WTC11 (cell line): ENCODE data around the gene IGFBP7. TPM values are rescaled to one million over a fixed set of nuclear protein-coding genes. Genes with fewer than 3 reads are reported as not detected.

ENCODE experiments used
- ATAC-seq: fragments of 200-7000 bp; cut with Tn5 transposase; 2 replicates; pipeline ENCODE4 v1.10.0; 2021; ENCODE audit warnings: mild to moderate bottlenecking, moderate library complexity
- CTCF ChIA-PET: fragments of 300-600 bp; sonication (Branson Sonifier 250); formaldehyde crosslinking; loops from one replicate; lab custom pipeline; 2021; ENCODE audit warnings: antibody characterized with exemption; lab: Charles Lee
- POLR2A ChIA-PET: fragments of 350-600 bp; sonication (Branson Sonifier 250); formaldehyde crosslinking; loops from one replicate; lab custom pipeline; 2021; ENCODE audit warnings: antibody characterized with exemption; lab: Charles Lee
- DNase-seq: peaks from one replicate; pipeline ENCODE4 v3.0.0; 2021; ENCODE audit warnings: low spot score
- H3K27ac Mint-ChIP-seq: 2 replicates; pipeline ENCODE4 v1.8.0; 2021; ENCODE audit warnings: mixed read lengths
- H3K27me3 Mint-ChIP-seq: 2 replicates; pipeline ENCODE4 v1.8.0; 2021; ENCODE audit warnings: low read depth, mild to moderate bottlenecking, moderate library complexity, mixed read lengths
- H3K36me3 Mint-ChIP-seq: 2 replicates; pipeline ENCODE4 v1.8.0; 2021; ENCODE audit warnings: mixed read lengths
- H3K4me1 Mint-ChIP-seq: 2 replicates; pipeline ENCODE4 v1.8.0; 2022; ENCODE audit warnings: mixed read lengths
- H3K4me3 Mint-ChIP-seq: 2 replicates; pipeline ENCODE4 v1.8.0; 2021; ENCODE audit warnings: mild to moderate bottlenecking, moderate library complexity, mixed read lengths
- H3K9me3 Mint-ChIP-seq: 2 replicates; pipeline ENCODE4 v1.8.0; 2021; ENCODE audit warnings: mixed read lengths
- AR ChIP-seq: fragments of 250-450 bp; sonication (Bioruptor Pico); IDR thresholded peaks from 2 replicates; pipeline ENCODE4 v1.9.0; 2021; ENCODE audit warnings: mild to moderate bottlenecking
- ATF2 ChIP-seq: sonication (generic); formaldehyde crosslinking; IDR thresholded peaks from 2 replicates; pipeline ENCODE4 v1.8.1; 2022; ENCODE audit warnings: low read depth, missing genetic modification reagents, borderline replicate concordance
- ERG ChIP-seq: fragments of 250-450 bp; sonication (Bioruptor Pico); IDR thresholded peaks from 2 replicates; pipeline ENCODE4 v1.8.0; 2021; ENCODE audit warnings: mild to moderate bottlenecking
- ESRRA ChIP-seq: sonication (generic); formaldehyde crosslinking; IDR thresholded peaks from 2 replicates; pipeline ENCODE4 v1.8.1; 2022; ENCODE audit warnings: mild to moderate bottlenecking, missing genetic modification reagents, borderline replicate concordance
- FOXP1 ChIP-seq: sonication (generic); formaldehyde crosslinking; IDR thresholded peaks from 2 replicates; pipeline ENCODE4 v1.8.0; 2022; ENCODE audit warnings: missing genetic modification reagents, mild to moderate bottlenecking, moderate library complexity, borderline replicate concordance
- GABPB1 ChIP-seq: sonication (generic); formaldehyde crosslinking; IDR thresholded peaks from 2 replicates; pipeline ENCODE4 v1.8.1; 2023; ENCODE audit warnings: mild to moderate bottlenecking, missing genetic modification reagents
- GRHL2 ChIP-seq: fragments of 250-450 bp; sonication (Bioruptor Pico); IDR thresholded peaks from 2 replicates; pipeline ENCODE4 v1.8.0; 2022; ENCODE audit warnings: mild to moderate bottlenecking, moderate library complexity; ENCODE audit not compliant: insufficient replicate concordance, severe bottlenecking
- KAT7 ChIP-seq: sonication (generic); formaldehyde crosslinking; IDR thresholded peaks from 2 replicates; pipeline ENCODE4 v1.8.1; 2023; ENCODE audit warnings: missing genetic modification reagents, mild to moderate bottlenecking, borderline replicate concordance
- MXD4 ChIP-seq: fragments of 250-450 bp; sonication (Bioruptor Pico); IDR thresholded peaks from 2 replicates; pipeline ENCODE4 v1.8.0; 2021; ENCODE audit warnings: mild to moderate bottlenecking, moderate library complexity, borderline replicate concordance
- MYBL2 ChIP-seq: sonication (generic); formaldehyde crosslinking; IDR thresholded peaks from 2 replicates; pipeline ENCODE4 v1.8.1; 2023; ENCODE audit warnings: mild to moderate bottlenecking, moderate library complexity, missing genetic modification reagents
- NR2C2 ChIP-seq: sonication (generic); formaldehyde crosslinking; IDR thresholded peaks from 2 replicates; pipeline ENCODE4 v1.8.0; 2022; ENCODE audit warnings: mild to moderate bottlenecking, missing genetic modification reagents
- RELA ChIP-seq: sonication (generic); formaldehyde crosslinking; IDR thresholded peaks from 2 replicates; pipeline ENCODE4 v1.8.1; 2022; ENCODE audit warnings: missing genetic modification reagents, mild to moderate bottlenecking, borderline replicate concordance
- RORB ChIP-seq: fragments of 250-450 bp; sonication (Bioruptor Pico); IDR thresholded peaks from 2 replicates; pipeline ENCODE4 v1.9.0; 2021; ENCODE audit warnings: mild to moderate bottlenecking
- SMAD3 ChIP-seq: sonication (generic); formaldehyde crosslinking; IDR thresholded peaks from 2 replicates; pipeline ENCODE4 v1.8.0; 2022; ENCODE audit warnings: missing genetic modification reagents, mild to moderate bottlenecking, borderline replicate concordance
- ZNF263 ChIP-seq: sonication (generic); formaldehyde crosslinking; IDR thresholded peaks from 2 replicates; pipeline ENCODE4 v1.8.1; 2022; ENCODE audit warnings: low read depth, mild to moderate bottlenecking, moderate library complexity, missing genetic modification reagents
- ZNF423 ChIP-seq: fragments of 250-450 bp; sonication (Bioruptor Pico); IDR thresholded peaks from 2 replicates; pipeline ENCODE4 v2.1.2; 2022; ENCODE audit warnings: mild to moderate bottlenecking, moderate library complexity
- total RNA-seq: library from RNA; stranded (reverse); gene quantifications from 3 replicates; pipeline ENCODE4 v1.2.3, GENCODE V29; 2021
- TF ChIP-seq, protein P1 (sequence below): sonication (generic); formaldehyde crosslinking; IDR thresholded peaks from 2 replicates; pipeline ENCODE4 v1.8.1; 2023; ENCODE audit warnings: mild to moderate bottlenecking, missing genetic modification reagents, borderline replicate concordance
- TF ChIP-seq, protein P2 (sequence below): sonication (generic); formaldehyde crosslinking; conservative IDR thresholded peaks from 2 replicates; pipeline ENCODE4 v1.8.1; 2023; ENCODE audit warnings: mild to moderate bottlenecking, low read depth, missing genetic modification reagents, moderate library complexity
- TF ChIP-seq, protein P3 (sequence below): sonication (generic); formaldehyde crosslinking; IDR thresholded peaks from 2 replicates; pipeline ENCODE4 v1.8.0; 2022; ENCODE audit warnings: mild to moderate bottlenecking, missing genetic modification reagents

The IGFBP7 gene
- total RNA-seq, 1 experiment from 2014 or later: 1.4 TPM

- TF ChIP-seq MXD4 (CRISPR knock-in tag) (no peak), ZNF423 (no peak), ZNF263 (no peak), KAT7 (CRISPR knock-in tag) (no peak)
Observed at GRCh38 chr4:57097711-57098110, 12.5 kb downstream of the IGFBP7 start (continued).

GRCh38 chr4:57095956-57096355, 14.2 kb downstream of the IGFBP7 start:
- no peaks in the 10 kb centered on the region; the same call in 1 of the 2 replicates for H3K27me3 Mint-ChIP-seq
- ChIA-PET CTCF (no interaction called here), POLR2A (interaction anchor here (0.7 kb wide), 1 partner anchor 16 kb away, joined by 3 read pairs; no protein-coding TSS in a partner anchor)
- H3K36me3 Mint-ChIP-seq: no peaks in the 10 kb centered on the region
- no peak for ATAC-seq
- no peak for TF ChIP-seq KAT7 (CRISPR knock-in tag)
- TF ChIP-seq GABPB1 (CRISPR knock-in tag): no peak
- no peak for TF ChIP-seq ATF2
- TF ChIP-seq AR (CRISPR knock-in tag): no peak
- no peak for TF ChIP-seq RELA
- no peak for TF ChIP-seq GRHL2 (CRISPR knock-in tag)
- TF ChIP-seq, protein P1, sequence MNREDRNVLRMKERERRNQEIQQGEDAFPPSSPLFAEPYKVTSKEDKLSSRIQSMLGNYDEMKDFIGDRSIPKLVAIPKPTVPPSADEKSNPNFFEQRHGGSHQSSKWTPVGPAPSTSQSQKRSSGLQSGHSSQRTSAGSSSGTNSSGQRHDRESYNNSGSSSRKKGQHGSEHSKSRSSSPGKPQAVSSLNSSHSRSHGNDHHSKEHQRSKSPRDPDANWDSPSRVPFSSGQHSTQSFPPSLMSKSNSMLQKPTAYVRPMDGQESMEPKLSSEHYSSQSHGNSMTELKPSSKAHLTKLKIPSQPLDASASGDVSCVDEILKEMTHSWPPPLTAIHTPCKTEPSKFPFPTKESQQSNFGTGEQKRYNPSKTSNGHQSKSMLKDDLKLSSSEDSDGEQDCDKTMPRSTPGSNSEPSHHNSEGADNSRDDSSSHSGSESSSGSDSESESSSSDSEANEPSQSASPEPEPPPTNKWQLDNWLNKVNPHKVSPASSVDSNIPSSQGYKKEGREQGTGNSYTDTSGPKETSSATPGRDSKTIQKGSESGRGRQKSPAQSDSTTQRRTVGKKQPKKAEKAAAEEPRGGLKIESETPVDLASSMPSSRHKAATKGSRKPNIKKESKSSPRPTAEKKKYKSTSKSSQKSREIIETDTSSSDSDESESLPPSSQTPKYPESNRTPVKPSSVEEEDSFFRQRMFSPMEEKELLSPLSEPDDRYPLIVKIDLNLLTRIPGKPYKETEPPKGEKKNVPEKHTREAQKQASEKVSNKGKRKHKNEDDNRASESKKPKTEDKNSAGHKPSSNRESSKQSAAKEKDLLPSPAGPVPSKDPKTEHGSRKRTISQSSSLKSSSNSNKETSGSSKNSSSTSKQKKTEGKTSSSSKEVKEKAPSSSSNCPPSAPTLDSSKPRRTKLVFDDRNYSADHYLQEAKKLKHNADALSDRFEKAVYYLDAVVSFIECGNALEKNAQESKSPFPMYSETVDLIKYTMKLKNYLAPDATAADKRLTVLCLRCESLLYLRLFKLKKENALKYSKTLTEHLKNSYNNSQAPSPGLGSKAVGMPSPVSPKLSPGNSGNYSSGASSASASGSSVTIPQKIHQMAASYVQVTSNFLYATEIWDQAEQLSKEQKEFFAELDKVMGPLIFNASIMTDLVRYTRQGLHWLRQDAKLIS (CRISPR knock-in tag): no peak
- TF ChIP-seq, protein P2, sequence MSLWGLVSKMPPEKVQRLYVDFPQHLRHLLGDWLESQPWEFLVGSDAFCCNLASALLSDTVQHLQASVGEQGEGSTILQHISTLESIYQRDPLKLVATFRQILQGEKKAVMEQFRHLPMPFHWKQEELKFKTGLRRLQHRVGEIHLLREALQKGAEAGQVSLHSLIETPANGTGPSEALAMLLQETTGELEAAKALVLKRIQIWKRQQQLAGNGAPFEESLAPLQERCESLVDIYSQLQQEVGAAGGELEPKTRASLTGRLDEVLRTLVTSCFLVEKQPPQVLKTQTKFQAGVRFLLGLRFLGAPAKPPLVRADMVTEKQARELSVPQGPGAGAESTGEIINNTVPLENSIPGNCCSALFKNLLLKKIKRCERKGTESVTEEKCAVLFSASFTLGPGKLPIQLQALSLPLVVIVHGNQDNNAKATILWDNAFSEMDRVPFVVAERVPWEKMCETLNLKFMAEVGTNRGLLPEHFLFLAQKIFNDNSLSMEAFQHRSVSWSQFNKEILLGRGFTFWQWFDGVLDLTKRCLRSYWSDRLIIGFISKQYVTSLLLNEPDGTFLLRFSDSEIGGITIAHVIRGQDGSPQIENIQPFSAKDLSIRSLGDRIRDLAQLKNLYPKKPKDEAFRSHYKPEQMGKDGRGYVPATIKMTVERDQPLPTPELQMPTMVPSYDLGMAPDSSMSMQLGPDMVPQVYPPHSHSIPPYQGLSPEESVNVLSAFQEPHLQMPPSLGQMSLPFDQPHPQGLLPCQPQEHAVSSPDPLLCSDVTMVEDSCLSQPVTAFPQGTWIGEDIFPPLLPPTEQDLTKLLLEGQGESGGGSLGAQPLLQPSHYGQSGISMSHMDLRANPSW (CRISPR knock-in tag): no peak
- TF ChIP-seq ESRRA (CRISPR knock-in tag): no peak
- no peak for TF ChIP-seq NR2C2 (CRISPR knock-in tag)
- no peak for TF ChIP-seq FOXP1 (CRISPR knock-in tag)
- TF ChIP-seq MYBL2 (CRISPR knock-in tag): no peak
- TF ChIP-seq RORB (CRISPR knock-in tag): no peak
- TF ChIP-seq ERG: no peak
- TF ChIP-seq, protein P3, sequence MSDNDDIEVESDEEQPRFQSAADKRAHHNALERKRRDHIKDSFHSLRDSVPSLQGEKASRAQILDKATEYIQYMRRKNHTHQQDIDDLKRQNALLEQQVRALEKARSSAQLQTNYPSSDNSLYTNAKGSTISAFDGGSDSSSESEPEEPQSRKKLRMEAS (CRISPR knock-in tag): no peak
- TF ChIP-seq SMAD3 (CRISPR knock-in tag): no peak
- H3K4me3 Mint-ChIP-seq: no peak overlapping the region
- H3K4me1 Mint-ChIP-seq: peaks cover 23% of the 10 kb centered on the region
- DNase-seq: no peak
- no peak overlapping the region for H3K27ac Mint-ChIP-seq
- H3K9me3 Mint-ChIP-seq: no peaks in the 10 kb centered on the region
